ENCODE data around the gene DACT2.
A peak's percentile ranks its signal among the peaks of the same experiment; 100 is the strongest.
"Not testable (repeated sequence)": the region's sequence is repeated elsewhere in the genome, so short reads cannot be mapped to it uniquely, and the experiment has no call there.

DACT2 gene

DNA sequence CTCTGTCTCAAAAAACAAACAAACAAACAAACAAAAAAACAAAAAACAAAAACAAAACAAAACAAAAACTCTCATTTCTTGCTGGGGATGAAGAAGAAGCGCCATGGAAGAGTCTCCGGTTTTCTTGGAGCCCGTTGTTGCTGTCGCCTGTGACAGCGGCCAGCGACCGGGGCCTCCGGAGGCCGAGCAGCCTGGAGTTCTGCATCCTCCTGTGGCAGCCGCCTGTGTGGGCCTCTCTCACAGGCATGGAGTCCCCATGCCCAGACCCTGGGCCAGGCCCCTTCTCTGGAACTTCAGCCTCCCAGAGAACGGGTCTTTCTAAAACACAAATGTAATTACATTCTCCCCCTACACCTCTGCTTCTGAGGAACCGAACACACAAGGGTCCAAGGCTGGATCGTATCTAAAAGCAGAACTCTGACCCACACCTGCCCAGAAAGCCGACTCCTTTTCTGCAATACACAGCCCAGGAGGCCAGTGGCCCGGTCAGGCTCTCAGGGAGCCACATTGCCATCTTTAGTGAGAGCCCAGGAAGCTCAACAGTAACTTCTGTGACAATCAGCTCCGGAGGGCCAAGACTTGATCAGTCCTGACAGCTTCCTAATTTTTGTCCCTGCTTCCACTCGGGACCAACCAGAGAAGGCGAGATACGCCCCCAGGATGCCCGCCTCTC, 18.5 kb downstream of the DACT2 start:
- no peak for DNase-seq

DNA sequence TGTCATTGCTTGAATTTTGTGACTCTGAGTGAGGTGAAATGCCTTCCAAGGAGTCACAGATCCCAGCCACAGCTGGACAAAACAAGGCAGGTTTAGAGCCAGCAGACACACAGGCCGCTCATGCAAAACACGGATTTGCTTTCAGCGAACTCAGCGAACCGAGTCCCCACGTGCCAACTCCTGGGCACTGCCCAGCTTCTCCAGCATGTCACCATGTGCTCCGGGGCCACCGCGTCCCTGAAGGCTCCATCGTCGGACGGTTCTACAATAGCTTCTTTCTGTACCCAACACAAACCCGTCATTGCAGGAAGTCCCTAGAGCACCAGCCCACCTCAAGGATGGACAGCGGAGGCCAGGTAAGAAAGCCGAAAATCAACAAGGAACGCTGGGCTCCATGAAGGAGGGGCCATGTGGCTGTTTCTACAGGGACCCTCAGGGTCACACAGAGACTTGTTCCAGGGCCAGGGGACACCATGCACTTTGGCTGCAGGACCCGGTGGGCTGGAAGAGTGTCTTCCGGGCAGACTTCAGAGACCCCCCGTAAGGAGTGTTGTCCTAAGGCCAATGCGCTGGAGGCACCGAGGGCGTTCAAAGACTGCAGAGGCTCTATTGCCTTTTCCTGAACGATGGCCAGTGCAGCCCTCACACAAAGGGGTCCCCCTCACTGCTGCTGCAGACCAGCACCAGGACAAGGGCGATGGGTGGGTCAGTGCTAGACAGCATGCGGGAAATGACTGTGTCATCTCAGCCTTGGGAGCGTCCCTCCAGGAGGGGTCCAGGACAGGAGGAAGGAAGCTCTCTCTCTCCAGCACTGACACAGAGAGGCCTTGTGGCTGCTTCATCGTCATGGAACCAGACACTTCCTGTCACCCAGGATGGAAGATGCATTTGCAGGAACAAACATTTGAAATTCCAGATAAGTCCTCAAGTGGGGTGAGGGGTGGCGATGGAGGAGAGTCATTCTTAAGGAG, 19.8 kb downstream of the DACT2 start:
- no peak for DNase-seq

DNA sequence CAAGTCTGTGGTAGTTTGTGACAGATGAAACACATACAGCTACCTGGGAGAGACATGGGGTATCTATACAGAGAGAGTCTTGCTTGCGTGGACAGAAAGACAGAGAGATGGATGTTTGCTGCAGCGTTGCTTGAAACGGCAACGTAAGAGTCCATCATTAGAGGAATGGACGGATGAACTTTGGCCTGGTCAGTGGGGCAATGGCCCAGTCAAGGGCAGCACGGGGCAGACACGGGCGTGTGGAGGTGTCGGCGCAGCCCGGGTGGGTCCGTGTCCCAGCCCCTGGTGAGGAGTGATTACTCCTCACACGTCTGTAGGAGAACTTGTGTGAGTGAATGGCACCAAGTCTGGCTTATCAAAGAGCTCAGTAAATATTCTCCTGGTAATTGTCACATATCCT, 21.9 kb downstream of the DACT2 start:
- DNase-seq = no peak

- DNase-seq = no peak
These were observed 24.7 kb downstream of the DACT2 start for GRCh38 chr6:168294901-168295300.

DNA sequence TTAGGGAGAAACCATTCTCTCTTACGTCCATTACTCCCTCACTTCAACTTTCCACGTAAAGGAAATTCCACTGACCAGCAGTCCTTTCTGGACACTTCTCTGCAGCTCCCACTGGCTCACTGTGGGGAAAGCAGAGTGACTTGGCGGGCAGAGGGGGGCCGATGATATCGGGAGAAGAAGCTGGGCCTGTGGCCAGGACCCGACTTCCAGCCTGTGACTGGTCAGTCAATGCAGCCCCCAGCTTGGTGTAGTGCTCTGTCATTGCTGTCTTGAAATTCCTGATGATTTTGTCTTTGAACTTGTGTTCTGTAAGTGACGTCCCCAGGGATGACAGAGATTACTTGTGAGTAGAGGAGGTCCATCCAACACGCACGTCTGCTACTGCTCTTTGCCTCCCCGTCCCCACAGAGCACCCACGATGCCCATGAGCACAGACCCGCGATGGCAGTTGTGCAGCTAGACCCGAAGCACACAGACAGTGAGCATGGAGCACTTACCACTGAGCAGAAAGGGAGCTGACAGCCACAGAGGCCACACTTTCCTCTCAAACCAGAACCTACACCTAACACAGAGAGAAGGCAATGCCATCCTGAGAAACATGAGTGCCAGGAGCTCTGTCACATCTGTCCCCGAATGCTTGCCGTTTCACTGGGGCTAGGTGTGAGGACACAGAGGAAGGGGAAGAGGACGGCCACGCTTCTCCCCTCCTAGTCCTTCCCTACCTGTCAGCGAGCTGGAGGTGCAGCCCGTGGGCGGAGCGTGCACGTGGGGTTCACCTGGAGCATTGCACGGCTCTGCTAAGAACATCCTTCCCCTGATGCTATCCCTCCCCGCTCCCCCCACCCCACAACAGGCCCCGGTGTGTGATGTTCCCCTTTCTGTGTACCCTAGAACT, 25.7 kb downstream of the DACT2 start:
- no peak for DNase-seq

DNA sequence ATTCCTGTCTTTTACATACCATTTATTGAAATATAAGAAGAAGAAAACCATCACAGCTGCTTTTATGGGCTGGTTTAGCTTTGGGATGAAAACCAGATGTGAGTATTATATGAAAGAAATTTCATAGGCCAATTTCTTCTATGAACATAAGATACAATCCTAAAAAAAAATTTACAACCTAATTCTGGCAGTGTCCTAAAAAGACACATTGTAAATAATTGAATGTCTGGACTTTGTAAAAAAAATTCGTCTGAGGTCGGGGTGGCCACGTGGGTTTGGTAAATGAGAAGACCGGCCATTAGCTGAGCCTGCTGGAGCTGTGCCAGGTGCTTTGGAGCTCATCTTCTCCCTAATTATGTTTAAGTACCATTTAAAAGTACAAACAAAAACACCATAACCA, 26.8 kb downstream of the DACT2 start:
- peak; percentile 17 for DNase-seq

DNA sequence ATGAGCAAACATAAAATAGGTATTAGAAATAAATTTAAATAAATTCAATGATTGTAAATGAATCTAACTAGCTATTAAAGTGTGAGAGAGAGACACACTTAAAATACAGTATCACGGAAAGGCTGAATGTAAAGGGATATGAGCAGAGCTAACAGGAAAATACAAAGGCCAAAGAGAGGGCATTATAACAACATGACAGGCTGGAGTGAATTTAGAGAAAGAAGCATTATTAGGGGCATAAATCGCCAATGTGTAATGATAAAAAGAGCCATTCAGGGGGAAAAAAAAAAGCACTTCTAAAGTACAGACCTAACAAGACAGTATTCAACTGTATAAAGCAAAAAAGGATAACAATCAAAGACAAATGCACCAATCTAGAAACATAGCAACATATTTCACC, 28.1 kb downstream of the DACT2 start:
- no peak for DNase-seq

DNA sequence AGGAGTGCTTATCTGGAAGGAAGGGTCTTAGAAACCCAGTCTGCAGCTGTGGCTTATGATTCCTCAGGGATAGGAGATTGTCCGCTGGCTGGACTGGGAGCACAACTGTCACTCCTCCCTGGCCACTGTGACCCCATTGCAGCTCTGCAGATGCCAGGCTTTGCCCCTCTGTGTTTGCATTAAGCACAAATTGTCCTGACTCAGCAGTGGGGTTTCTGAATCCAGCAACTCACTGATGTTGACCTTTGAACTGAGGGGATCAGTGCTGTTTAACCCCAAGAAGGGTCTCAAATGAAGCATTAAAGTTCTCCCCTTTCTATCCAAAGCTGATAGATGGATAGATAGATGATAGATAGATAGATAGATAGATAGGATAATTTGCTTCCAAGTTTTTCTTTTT, 29.5 kb downstream of the DACT2 start:
- no peak for DNase-seq

- DNase-seq = no peak
These were observed 30.0 kb downstream of the DACT2 start for GRCh38 chr6:168289571-168289962.

GRCh38 chr6:168288781-168289570, 30.6 kb downstream of the DACT2 start:
- no peak for DNase-seq

- DNase-seq = not testable (repeated sequence)
These were observed 32.1 kb downstream of the DACT2 start for GRCh38 chr6:168287460-168287859.

DNA sequence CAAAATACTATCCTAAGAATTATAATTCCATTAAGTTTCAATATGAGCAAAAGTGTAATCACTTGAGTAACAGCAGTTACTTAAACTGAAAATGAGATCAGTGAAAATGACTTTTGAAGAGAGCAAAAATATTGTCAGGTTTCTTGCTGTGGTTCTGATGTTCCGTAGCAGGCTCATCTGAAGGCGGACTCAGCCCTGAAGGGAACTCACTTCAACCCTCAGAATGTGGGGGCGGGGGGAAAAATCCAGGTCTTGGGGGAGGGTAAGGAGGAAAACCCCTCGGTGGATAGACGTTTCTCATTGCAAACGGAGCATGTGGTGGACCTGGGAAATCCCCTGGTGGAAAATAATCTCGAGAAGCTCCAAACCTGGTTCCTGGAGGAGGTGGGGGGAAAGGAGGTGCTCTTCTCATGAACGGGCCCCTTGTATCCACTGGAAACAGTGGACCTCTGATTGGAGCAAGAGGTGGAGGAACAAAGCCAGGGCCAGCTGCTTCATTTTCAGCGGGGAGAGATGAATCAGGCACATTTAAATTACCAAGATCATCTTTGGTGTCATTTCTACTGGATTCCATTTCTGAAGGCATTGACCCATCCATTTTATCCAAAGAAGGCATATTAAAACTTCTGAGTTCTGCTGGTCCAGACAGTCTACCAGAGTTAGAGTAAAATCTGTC, 32.7 kb downstream of the DACT2 start:
- not testable (repeated sequence) for DNase-seq

- DNase-seq = no peak
These were observed 33.5 kb downstream of the DACT2 start for GRCh38 chr6:168286116-168286515.

- DNase-seq = no peak
These were observed 34.1 kb downstream of the DACT2 start for GRCh38 chr6:168285456-168285855.

DNA sequence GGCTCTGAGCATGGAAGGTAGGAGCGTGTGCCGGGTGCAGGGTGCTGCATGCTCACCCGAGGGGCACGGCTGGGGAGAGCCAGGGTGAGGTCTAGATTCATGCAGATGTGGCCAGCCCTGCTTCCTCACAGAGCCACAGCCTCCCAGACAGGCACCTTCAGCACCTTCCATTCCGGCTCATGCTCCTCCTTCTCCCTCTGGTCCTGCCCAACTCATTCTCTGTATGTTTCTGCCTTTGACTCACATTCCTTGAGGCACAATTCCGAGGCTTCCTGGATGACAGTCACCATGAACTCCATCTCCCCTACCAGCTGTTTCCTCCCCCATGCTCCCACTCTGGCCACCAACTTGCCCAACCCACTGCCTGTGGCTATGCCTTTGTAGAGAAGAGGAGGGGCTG, 35.4 kb downstream of the DACT2 start:
- DNase-seq = no peak

- DNase-seq = no peak
These were observed 35.9 kb downstream of the DACT2 start for GRCh38 chr6:168283686-168284025.

- DNase-seq = no peak
These were observed 36.4 kb downstream of the DACT2 start for GRCh38 chr6:168282985-168283685.

GRCh38 chr6:168281826-168282225, 37.8 kb downstream of the DACT2 start:
- DNase-seq = no peak

GRCh38 chr6:168281314-168281713, 38.3 kb downstream of the DACT2 start:
- not testable (repeated sequence) for DNase-seq

DNA sequence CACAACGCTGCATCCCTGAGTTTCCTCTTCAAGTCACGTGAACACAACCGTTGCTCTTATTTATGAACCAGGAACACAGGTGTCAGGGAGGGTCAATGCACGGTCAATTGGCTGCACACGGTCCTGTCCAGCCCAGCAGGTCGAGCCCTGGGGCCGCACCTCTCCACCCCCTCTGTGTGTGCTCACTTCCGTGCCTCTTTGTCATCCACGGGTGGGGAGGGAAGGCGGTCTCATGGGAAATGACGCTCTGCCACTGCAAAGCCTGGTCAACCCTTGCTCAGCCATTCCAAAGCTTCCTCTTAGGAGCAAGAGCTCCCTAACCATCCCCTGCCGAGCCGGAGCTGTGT, 38.7 kb downstream of the DACT2 start:
- no peak for DNase-seq
